Measurements from ENCODE around the gene ANO1. TPM values are rescaled to one million over a fixed set of nuclear protein-coding genes. Genes with fewer than 3 reads are reported as not detected.

ANO1 gene
- total RNA-seq, 4 donors from 2014 or later: 22.5 to 57.6 (median 41.4) TPM

DNA sequence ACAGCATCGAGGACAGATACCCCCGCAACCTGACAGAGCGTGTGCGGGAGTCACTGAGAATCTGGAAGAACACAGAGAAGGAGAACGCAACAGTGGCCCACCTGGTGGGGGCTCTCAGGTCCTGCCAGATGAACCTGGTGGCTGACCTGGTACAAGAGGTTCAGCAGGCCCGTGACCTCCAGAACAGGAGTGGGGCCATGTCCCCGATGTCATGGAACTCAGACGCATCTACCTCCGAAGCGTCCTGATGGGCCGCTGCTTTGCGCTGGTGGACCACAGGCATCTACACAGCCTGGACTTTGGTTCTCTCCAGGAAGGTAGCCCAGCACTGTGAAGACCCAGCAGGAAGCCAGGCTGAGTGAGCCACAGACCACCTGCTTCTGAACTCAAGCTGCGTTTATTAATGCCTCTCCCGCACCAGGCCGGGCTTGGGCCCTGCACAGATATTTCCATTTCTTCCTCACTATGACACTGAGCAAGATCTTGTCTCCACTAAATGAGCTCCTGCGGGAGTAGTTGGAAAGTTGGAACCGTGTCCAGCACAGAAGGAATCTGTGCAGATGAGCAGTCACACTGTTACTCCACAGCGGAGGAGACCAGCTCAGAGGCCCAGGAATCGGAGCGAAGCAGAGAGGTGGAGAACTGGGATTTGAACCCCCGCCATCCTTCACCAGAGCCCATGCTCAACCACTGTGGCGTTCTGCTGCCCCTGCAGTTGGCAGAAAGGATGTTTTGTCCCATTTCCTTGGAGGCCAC, 128.3 kb downstream of the ANO1 start:
- no peak overlapping the region for H3K4me3 ChIP-seq
- no peak for TF ChIP-seq CTCF (IDR thresholded peaks at IDR 0.05)
- TF ChIP-seq POLR2AphosphoS5 (IDR thresholded peaks at IDR 0.05): no peak
- H3K4me1 ChIP-seq: peaks cover 0 to 43% (median 15%) of the 10 kb centered on the region in 3 donors
- ATAC-seq: no peak
- WGBS, 2 donors (ENCODE audit: low coverage in 1 of 2): 93 to 100% methylated on average over 1 to 9 of the region's 22 CpGs
- H3K27ac ChIP-seq: no peak overlapping the region
- H3K27me3 ChIP-seq: peaks cover 6% of the 10 kb centered on the region
- H3K9me3 ChIP-seq: no peaks in the 10 kb centered on the region
- H3K36me3 ChIP-seq: peaks cover 0 to 48% of the 10 kb centered on the region in 2 donors

- ATAC-seq: no peak
- Histone ChIP-seq H3K27me3 (peaks cover 3% of the 10 kb centered on the region), H3K4me1 (peaks cover 0 to 43% (median 15%) of the 10 kb centered on the region in 3 donors), H3K4me3 (no peak overlapping the region), H3K9me3 (no peaks in the 10 kb centered on the region), H3K27ac (no peak overlapping the region), H3K36me3 (peaks cover 0 to 48% of the 10 kb centered on the region in 2 donors)
- 82 to 93% methylated on average over 2 to 3 of the region's 6 CpGs for WGBS, 2 donors (ENCODE audit: low coverage in 1 of 2)
- no peak for TF ChIP-seq CTCF (IDR thresholded peaks at IDR 0.05)
- no peak for TF ChIP-seq POLR2AphosphoS5 (IDR thresholded peaks at IDR 0.05)
- no peak for TF ChIP-seq EP300 (IDR thresholded peaks at IDR 0.05)
Measured at GRCh38 chr11:70206982-70207376, 128.9 kb downstream of the ANO1 start.

- no peak for TF ChIP-seq EP300 (IDR thresholded peaks at IDR 0.05)
- no peak for TF ChIP-seq POLR2AphosphoS5 (IDR thresholded peaks at IDR 0.05)
- no peak for TF ChIP-seq CTCF (IDR thresholded peaks at IDR 0.05)
- no peak for TF ChIP-seq POLR2A (IDR thresholded peaks at IDR 0.05)
- H3K36me3 ChIP-seq: peaks cover 0 to 48% of the 10 kb centered on the region in 2 donors
Measured at GRCh38 chr11:70207531-70208131, 129.5 kb downstream of the ANO1 start.

DNA sequence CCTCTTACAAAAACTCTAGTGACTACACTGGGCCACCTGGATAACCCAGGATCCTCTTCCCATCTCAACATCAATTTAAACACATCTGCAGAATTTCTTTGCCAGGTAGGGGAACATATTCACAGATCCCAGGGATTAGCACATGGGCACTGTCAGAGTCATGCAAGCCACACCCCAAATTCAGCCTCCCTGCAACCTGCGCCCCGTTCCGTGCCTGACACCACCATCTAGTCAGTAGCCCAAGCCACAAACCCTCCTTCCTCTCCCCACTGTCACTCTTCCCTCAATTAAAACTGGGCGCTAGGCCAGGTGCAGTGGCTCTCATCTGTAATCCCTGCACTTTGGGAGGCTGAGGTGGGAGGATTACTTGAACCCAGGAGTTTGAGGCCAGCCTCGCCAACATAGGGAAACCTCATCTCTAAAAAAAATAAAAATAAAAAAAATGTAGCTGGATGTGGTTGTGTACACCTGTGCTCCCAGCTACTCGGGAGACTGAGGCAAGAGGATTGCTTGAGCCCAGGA, 131.3 kb downstream of the ANO1 start:
- Histone ChIP-seq H3K27ac (no peak overlapping the region), H3K9me3 (no peaks in the 10 kb centered on the region), H3K36me3 (peaks cover 0 to 48% of the 10 kb centered on the region in 2 donors), H3K4me3 (no peak overlapping the region), H3K27me3 (no peaks in the 10 kb centered on the region), H3K4me1 (peaks cover 0 to 28% (median 11%) of the 10 kb centered on the region in 3 donors)
- ATAC-seq: no peak
- TF ChIP-seq POLR2AphosphoS5 (IDR thresholded peaks at IDR 0.05): no peak
- WGBS, 2 donors (ENCODE audit: low coverage in 1 of 2): 91 to 94% methylated on average over 4 to 5 of the region's 6 CpGs

More at GRCh38 chr11:70207531-70208131, 129.5 kb downstream of the ANO1 start:
- no peak for ATAC-seq
- Histone ChIP-seq H3K9me3 (no peaks in the 10 kb centered on the region), H3K4me3 (no peak overlapping the region), H3K27ac (no peak overlapping the region), H3K4me1 (peaks cover 0 to 40% (median 15%) of the 10 kb centered on the region in 3 donors), H3K27me3 (no peaks in the 10 kb centered on the region)
- 81 to 93% methylated on average over 3 to 4 of the region's 15 CpGs for WGBS, 2 donors (ENCODE audit: low coverage in 1 of 2)

DNA sequence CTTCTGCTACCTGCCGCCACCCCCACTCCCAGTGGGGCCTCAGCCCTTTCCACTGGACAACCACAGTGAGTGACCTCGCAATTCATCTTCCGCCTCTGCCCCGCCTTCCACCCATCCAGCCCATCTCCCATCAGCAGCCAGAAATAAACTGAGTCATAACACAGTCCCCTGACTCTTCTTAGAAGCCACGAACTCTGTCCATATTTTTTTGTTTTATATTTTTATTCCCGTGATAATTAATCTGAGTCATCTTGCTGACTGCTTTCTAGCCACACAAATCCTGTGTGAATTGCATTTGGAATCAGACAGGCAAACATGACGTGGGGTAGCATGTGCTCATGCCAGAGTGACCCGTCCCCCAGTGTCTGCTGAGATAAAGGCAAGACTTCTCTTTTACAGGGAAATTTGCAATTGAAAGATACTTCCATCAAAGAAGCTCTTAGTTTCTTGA, 132.0 kb downstream of the ANO1 start:
- Histone ChIP-seq H3K27ac (no peak overlapping the region), H3K9me3 (no peaks in the 10 kb centered on the region), H3K36me3 (peaks cover 0 to 46% of the 10 kb centered on the region in 2 donors), H3K4me1 (peaks cover 0 to 22% (median 5%) of the 10 kb centered on the region in 3 donors), H3K27me3 (no peaks in the 10 kb centered on the region), H3K4me3 (no peak overlapping the region)
- ATAC-seq: peak; percentile 70
- TF ChIP-seq POLR2A (IDR thresholded peaks at IDR 0.05) (no peak), CTCF (IDR thresholded peaks at IDR 0.05) (no peak), EP300 (IDR thresholded peaks at IDR 0.05) (no peak), POLR2AphosphoS5 (IDR thresholded peaks at IDR 0.05) (no peak)
- WGBS, 2 donors (ENCODE audit: low coverage in 1 of 2): 63 to 76% methylated on average over 7 to 8 of the region's 8 CpGs
